Skeletal muscle cell (primary cell): ENCODE results near the gene LSP1.

Experiments
- DNase-seq: peaks from one replicate; pipeline ENCODE4 v3.0.0-alpha.2; 2010; ENCODE audit warnings: low read depth
- H3K4me3 ChIP-seq: 2 replicates; pipeline ENCODE4 v1.5.1; 2011; ENCODE audit warnings: low read depth, mild to moderate bottlenecking, control low read depth, low read length, moderate library complexity

Gene LSP1

DNA sequence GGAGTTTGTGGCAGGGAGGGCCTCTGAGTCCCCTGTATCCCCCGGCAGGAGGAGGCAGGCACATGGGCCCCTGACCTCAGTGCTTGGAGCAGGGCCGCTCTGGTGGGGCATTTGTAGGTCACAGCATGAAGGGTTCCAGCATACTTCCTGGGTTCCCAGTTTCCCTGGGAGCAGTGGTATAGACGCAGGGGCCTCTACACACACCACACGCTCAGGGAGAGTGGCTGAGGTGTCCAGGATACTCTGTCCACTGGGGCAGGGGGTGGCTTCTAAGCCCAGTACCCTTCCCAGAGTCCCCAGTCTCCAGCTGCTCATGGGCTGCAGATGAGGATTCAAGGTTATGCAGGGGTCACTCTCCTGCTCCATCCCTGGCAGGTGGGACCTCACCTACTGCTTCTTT, 6.1 kb downstream of the LSP1 start:
- no peak overlapping the region for H3K4me3 ChIP-seq
- no peak for DNase-seq

DNA sequence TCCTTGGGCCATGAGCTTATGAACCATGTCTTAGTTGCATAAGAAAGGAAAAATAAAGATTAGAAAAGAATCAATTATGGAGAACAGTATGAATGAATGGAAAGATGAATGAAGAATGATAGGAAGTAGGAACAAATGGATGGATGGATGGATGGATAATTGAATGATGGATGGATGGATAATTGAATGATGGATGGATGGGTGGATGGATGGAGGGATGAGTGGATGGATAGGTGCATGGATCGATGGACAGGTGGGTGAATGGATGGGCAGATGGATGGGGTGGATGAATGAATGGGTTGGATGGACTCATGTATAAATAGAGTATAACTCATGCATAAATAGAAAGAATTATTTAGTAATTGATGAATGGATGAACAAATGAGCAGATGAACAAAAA, 7.2 kb downstream of the LSP1 start:
- no peak for DNase-seq

DNA sequence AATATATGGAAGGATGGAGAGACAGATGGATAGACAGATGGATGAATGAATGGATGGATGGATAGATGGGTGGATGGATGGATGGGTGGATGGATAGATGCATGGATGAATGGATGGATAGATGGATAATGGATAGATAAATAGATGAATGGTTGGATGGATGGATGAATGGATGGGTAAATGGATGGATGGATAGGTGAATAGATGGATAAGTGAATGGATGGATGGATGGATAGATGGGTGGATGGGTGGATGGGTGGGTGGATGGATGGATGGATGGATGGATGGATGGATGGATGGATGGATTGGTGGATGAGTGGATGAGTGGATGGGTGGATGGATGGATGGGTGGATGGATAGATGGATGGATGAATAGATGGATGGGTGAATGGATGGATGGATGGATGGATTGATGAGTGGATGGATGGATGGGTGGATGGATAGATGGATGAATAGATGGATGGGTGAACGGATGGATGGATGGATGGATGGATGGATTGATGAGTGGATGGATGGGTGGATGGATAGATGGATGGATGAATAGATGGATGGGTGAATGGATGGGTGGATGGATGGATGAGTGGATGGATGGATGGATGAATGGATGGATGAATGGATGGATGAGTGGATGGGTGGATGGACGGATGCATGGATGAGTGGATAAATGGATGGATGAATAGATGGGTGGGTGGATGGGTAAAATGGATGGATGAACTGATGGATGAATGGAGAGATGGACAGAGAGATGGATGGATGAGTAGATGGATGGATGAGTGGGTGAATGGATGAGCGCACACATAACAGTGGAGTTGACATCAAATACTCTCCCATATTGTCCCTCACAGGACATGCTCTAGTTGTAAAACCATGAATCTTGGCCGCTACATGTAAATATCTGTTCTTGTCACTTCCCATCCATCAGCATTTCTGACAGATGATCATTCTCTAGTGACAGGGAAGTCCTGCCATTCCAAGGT, 8.8 kb downstream of the LSP1 start:
- no peak overlapping the region for H3K4me3 ChIP-seq
- DNase-seq, result no peak

More for the DNA sequence above, 7.2 kb downstream of the LSP1 start:
- H3K4me3 ChIP-seq, result no peak overlapping the region

DNA sequence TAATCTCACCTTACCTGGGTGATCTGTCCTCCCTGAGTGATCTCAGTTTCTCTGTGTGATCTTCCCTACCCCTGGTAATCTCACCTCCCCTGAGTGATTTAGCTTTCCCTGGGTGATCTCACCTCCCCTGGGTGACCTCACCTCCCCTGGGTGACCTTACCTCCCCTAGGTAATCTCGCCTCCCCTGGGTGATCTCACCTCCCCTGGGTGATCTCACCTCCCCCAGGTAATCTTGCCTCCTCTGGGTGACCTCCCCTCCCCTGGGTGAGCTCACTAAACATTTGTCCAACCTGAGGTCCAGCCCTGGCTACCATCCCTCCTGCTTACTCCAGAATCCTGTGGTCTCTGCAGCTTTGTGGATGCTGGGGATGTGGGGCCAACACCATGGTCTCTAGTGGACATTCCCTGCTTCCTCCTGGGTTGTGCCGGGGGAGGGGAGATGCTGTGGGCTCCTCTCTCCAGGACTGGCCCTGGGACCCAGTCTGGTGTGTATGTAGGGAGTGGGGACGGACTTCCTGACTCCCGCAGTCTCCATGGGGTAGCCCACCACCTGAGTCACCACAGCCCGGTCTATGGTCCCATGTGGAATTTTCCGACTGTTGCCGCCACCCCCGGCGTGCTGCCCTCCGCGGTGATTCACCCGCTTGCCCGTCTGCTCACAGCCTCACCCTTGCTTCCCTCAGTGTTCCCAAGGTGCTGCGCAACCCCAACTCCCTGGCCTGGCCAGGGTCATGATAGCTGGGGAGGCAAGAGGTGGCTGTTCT, 9.9 kb downstream of the LSP1 start:
- DNase-seq, result no peak
- no peak overlapping the region for H3K4me3 ChIP-seq

DNA sequence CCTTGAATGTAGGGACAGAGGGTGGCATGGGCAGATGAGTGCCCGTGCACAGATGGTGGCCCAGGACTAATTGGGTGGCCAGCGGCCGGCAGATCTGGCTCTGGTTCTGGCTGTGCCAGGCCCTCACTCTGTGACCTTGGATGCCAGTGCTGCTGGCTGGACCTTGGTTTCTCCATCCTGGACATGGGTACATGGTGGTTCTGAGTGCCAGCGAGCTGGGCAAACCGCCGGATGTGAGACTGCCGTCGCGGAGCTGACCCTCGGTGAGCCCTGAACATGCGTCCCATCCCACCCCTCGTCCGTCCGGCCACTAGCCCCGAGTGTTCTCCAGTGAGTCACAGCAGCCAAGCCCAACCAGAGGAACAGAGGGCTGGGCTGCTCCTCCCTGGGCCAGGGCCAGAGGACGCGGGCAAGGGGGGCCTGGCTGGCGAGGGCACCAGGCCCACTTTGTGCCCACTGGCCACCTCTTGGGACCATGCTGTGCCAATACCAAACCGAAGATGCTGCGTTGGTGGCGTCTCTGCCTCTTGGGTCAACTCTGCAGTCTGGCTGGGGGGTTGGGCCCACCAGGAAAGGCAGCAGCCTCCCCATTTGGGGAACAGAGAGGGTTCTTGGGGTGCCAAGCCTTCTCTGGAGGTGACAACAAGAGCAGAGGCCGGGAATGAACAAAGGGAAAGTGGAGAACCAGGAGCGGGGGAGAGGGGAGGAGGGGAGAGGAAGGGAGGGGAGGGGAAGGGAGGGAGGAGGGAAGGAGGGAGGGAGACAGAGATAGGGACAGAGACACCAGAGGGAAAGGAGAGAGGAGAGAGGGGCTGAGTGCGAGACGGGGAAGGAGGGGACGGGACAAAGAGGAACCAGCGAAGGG, 10.7 kb downstream of the LSP1 start:
- H3K4me3 ChIP-seq, result no peak overlapping the region
- peak; percentile 79 for DNase-seq

DNA sequence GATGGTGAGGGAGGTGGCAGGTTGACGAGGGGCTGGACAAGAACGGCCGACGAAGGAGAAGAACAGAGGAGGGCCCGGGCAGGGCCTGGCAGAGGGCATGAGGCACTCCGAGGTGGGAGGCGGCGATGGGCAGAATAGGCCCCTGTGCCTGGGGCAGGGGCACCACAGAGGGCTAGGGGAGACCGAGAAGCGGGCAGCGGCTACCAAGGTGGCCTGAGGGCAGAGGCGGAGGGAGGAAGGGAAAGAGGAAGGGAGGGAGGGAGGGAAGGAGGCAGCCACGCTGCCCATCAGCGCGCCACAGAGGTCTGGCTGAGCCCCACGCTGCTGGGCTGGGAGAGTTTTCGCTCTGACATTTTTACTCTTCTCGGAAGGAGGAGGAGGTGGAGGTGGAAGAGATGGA, 11.3 kb downstream of the LSP1 start:
- no peak overlapping the region for H3K4me3 ChIP-seq
- no peak for DNase-seq

DNA sequence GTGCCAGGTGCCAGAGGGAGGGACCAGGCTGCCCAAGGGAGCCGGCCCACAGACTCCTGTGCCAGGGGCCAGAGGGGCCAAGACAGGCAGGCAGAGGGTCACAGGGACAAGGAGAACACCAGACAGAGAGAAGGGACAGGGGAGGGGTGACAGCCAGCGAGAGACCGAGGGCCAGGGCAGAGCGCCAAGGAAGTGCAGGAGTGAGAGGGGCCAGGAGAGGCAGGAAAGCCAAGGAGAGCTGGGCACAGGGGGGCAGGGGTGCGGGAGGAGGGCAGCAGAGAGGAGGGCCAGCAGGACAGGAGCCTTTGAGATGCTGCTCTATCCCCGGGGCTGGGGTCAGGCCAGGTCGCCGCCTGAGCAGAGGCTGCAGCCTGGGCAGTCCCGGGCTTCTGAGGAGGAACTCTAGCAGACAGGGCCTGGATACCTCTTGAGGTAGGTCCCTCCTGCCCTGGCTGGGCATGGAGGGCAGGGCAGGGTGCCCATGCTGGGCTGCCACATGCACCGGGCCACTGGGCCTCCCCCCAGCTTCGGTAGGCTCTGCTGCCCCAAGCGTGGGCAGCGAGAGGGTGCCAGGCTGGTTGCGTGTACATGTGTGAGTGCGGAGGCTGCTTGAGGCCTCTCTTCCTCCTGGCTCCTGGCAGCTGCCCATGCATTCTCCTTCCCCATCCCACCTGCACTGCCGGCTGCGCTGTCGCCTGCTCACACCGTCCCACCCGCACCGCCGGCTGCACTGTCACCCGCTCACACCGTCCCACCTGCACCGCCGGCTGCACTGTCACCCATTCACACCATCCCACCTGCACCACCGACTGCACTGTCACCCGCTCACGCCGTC, 12.2 kb downstream of the LSP1 start:
- no peak overlapping the region for H3K4me3 ChIP-seq

DNA sequence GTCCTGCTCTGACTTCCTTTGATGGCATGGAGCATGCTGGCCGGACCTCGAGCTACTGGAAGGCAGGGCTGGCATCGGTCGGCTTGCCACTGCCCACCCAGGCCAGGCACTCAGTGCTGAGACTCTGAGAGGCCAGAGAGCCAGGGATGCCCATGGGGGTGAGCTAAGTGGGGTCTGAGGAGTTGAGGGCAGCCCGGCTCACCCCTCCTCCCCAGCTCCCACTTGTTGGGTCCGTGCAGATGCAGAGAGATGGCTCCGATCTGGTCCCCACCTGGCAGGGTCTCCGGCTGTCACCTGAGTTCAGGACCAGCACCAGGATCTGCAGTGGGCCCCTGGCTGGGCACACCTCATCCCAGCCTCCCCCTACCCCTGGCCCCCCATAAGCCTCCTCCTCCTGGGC, 13.3 kb downstream of the LSP1 start:
- no peak overlapping the region for H3K4me3 ChIP-seq
- no peak for DNase-seq

More for the DNA sequence above, 12.2 kb downstream of the LSP1 start:
- DNase-seq, result no peak

DNA sequence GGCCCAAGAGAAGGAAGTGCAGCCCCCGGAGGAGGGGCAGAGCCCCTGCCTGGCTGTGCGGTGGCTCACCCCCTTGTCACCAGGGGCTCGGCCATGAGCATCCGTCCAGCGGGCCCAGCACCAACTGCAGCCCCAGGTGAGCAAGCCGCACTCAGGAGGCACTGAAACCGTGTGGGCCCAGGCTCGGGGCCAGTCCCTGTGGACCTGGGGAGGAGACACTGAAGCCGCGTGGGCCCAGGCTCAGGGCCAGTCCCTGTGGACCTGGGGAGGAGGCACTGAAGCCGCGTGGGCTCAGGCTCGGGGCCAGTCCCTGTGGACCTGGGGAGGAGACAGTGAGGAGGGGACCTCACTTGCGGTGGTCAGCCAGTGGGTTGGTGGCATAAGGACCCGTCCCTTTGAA, 13.9 kb downstream of the LSP1 start:
- DNase-seq, result no peak
- no peak overlapping the region for H3K4me3 ChIP-seq

DNA sequence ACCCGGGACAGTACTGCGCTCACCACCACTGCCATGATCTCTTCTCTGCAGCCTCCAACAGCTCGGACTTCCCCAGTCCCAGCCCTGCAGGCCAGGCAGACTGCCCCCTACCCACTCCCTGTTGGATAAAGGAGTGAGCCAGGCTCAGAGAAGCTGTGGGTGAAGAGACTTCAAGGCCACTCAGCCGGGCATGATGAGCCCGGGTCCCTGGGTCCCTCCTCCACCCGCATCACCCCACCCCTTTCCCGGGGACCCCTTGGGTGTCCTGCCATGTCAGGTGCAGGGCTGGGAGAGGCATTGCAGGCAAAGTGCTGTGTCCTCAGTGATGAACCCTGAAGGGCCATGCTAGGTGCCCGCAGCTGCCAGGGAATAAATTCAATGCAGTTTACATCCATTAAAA, 14.5 kb downstream of the LSP1 start:
- DNase-seq, result no peak

DNA sequence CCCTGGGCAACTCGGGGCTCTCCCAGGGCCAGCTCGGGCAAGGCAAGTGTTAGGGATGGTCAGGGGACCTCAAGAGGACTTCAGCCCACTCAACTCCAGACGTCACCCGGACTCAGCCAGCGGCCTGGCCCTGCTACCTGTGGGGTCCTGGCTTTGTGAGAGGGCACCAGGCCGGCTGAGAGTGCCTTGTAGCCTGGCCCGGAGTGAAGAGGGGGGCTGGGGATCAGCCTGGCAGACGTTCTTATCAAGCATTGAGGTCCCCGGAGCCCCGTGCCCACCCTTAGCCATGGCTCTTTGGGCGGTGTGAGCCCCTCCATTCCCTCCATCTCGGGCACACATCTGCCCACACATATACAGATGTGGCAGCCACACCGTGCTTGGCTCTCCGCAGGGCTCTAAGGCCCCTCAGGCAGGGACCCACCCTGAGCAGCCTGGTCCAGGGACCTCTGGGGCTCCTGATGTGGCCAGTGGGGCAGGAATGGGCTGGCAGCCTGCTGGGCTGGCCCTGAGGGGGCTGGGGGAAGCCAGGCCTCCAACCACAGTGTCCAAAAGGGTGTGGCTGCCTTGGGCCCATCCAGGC, 15.3 kb downstream of the LSP1 start:
- DNase-seq, result no peak
- H3K4me3 ChIP-seq, result no peak overlapping the region

More for the DNA sequence above, 14.5 kb downstream of the LSP1 start:
- no peak overlapping the region for H3K4me3 ChIP-seq

DNA sequence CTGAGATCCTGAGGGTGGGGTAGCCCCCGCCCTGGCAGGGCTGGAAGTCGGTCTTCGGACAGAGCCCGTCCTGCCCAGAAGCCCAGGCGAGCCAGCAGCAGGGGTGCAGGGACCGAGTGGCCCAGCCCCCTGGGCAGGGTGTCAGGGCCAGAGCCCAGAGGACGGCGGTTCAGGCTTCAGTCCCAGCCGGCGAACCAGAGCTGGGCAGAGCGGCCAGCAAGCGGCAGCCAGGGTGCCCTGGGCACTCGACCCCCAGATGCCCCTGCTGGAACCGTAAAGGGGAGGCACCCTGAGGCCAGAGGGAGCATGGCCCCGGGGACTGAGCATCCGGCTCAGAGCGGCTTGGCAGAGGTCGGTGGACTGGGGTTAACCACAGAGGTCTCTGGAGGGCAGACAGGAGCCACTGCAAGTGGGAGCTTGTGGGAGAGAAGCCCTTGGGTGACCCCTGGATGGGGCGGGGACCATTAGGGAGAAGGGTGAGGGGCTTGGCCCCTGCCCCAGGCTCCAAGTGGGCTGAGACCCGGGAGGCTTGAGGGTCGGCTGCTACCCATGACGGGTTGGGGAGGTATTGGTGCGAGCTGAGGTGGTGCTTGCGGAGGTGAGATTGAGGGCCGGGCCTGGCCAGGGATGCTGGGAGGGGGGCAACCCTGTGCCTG, 15.9 kb downstream of the LSP1 start:
- no peak overlapping the region for H3K4me3 ChIP-seq
- no peak for DNase-seq

DNA sequence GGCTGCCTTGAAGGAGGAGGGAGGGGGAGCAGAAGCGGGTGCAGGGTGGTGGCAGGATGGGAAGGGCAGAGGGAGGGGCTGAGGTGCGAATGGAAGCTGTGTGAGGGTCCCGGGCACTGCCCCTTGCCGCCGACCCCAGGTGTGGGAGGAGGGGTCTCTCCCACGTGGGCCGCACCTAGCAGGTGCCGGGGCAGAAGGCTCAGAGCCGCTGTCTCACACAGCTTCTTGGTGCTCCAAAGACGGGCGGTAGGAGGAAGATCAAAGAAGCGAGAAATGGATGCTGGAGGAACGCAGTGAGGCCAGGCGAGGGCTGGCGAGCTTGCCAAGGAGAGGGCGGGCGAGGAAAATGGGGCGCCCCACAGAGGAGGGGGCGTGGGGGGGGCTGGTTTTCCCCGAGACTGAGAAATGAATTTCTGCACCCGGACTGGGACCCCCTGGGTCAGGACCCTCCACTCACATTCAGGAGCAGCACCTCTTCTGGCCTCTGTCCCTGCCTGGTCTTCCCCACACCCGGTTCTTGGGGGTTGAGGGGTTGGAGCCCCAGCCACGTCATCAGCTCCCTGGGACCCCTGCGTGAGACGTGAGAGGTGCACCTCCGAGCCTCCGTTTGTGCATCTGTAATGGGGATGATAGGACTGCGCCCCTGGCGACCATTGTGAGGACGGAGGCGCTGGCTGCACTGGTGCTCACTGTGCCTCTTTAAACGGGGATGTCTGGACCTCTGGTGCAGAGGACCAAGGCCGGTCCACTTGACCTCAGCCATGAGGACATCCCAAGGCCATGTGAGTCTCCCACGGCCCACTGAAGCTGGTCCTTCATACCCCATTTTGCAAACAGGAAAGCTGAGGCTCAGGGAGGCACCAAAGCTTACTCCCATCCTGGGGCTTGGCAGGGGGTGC, 16.8 kb downstream of the LSP1 start:
- H3K4me3 ChIP-seq, result no peak overlapping the region

DNA sequence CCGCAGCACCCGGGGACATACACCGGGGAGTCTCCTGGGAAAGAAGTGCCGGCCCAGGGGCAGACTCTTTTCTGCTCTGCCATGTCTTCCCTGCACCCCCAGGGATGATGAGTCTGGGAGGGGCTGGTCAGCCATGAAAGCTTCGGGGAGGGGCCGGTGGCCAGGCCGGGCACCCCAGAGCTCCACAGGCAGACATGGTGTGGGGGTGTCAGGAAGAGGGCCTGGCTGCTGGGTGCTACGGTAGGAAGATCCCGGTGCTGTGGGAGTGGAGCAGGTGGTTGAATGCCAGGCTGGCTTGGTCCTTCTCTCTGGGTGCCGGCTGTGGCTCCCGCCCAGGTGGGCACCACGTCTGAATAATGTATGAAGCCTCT, 17.4 kb downstream of the LSP1 start:
- no peak overlapping the region for H3K4me3 ChIP-seq

More for the DNA sequence above, 16.8 kb downstream of the LSP1 start:
- DNase-seq, result no peak

DNA sequence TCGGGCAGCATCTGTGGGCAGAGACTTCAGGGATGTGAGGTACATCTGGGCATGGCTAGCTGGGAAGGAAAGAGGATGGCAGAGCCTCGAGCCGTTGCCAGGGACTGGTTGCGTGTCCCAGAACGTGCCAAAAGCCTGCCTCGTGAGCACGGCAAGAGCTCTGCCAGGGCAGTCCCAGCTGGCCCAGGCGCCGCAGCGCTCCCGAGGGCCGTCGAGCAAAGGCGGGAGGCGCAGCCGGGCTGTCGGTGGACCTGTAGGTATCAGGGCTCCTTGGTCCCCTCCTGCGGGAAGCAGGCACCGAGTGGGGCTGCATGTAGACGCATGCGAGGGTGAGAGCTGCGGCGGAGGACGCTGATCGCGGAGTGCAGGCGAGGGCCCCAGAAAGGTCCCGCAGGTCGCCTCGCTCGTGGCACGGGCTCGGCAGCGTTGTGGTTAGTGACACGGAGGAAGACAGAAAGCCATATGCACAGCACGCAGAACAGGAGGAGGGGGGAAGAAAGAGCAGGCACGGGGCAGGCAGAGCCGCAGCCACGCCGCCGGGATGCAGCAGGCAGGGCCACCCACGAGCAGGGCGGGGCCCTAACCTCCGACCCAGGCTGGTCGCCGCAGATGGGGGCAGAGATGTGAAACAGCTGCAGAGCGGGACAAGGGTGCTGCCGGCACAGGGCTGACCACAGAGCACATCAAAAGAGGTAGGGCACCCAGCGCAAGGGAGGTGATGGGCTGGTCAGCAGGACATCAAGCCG, 18.0 kb downstream of the LSP1 start:
- DNase-seq, result no peak

More for the DNA sequence above, 17.4 kb downstream of the LSP1 start:
- no peak for DNase-seq

DNA sequence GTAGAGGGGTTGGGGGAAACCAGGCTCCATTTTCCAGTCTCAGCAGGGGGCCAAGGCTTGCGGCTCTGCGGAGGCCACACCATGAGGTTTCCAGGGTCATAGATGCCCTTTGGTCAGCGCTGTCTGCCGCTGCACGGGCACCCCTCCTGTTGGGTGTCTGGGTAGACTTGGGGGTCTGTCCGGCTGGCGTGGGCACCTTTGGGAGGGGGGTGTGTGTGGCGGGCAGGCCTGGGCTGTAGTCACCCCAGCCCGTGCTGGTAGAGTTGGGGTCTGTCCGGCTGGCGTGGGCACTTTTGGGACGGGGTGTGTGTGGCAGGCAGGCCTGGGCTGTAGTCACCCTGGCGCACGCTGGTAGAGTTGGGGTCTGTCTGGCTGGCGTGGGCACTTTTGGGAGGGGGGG, 18.6 kb downstream of the LSP1 start:
- peak overlapping the region; percentile 13 for H3K4me3 ChIP-seq
- DNase-seq, result no peak

More for the DNA sequence above, 18.0 kb downstream of the LSP1 start:
- no peak overlapping the region for H3K4me3 ChIP-seq
